Activated CD4-positive, alpha-beta T cell treated with anti-CD3 and anti-CD28 coated beads, Interleukin-2, Interleukin-4, amounts not matched to agents 100 ng/mL and 50 ng/mL, durations not matched to agents 16 hours and 8 hours (primary cell): ENCODE measurements around the gene SOHLH1.

ENCODE experiments used
- DNase-seq: peaks from one replicate; pipeline ENCODE4 v3.0.0-alpha.2; 2020; ENCODE audit warnings: low spot score

SOHLH1 gene

DNA sequence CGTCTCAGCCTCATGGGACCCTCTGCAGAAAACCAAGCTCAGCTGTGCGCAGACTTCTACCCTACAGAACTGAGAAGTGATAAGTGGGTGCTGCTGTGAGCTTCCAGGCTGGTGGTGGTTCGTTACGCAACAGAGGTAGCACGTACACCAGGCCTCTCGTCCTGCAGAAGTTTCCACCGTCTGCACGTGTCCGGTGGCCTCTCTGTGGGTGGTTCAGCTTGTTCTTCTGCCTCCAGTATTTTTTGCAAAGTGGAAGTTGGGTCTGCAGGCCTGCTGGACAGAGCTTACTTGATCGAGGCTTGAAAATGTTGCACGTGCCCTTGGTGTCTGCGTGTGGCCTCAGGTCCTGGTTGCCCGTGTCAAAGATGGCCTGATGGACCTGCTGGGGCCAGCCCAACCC lies 30.2 kb upstream of the SOHLH1 start:
- no peak for DNase-seq

DNA sequence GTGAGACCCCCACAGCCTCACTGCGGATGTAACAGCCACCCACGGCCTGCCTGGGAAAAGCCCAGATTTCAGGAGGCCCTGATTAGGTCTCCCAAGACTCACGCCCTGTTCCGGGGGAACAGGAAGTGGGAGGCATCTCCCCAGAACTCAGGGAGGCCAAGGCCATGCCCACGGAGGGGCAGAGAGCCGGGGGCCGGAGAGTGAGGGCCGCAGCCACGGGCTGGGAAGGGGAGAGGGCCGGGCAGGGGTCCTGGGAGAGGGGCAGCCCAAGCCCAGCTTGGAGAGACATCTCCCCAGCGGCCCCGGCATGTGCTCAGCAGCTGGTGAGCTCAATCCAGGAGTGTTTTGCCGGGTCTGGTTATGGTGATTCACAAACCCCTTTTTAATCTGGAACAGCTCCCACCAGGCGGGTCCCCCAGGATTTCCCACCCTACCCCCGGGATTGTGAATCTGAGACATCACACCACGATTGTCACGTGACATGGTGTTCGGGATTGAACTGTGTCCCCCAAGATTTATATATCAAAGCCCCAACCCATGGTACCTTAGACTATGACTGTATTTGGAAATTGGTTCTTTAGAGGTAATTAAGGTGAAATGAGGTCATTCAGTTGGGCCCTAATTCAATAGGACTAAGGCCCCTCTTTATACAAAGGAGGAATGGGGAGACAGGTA lies 29.3 kb upstream of the SOHLH1 start:
- no peak for DNase-seq

DNA sequence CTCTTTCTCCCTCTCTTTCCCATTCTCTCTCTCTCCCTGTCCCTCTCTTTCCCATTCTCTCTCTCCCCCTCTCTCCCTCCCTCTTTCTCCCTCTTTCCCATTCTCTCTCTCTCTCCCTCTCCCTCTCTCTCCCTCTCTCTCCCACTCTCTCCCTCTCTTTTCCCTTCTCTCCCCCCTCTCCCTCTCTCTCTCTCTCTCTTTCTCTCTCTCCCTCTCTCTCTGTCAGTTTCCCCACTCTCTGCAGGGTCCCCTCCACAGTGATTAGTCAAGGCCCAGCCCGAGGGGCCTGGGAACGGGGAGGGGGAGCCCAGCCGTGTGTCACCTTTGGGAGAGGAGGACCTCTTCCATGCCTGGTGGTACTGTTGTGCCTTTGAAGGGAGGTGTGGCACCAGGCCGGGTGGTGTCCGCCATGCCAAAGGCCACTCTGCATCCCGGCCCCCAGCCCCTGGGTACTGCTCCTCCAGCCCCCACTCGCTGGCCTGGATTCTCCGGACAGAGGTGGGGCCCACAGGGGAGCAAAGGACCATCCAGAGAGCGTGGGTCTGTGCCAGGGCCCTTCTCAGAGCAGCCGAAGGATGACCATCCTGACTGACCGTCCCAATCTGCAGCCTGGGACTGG lies 28.1 kb upstream of the SOHLH1 start:
- no peak for DNase-seq

DNA sequence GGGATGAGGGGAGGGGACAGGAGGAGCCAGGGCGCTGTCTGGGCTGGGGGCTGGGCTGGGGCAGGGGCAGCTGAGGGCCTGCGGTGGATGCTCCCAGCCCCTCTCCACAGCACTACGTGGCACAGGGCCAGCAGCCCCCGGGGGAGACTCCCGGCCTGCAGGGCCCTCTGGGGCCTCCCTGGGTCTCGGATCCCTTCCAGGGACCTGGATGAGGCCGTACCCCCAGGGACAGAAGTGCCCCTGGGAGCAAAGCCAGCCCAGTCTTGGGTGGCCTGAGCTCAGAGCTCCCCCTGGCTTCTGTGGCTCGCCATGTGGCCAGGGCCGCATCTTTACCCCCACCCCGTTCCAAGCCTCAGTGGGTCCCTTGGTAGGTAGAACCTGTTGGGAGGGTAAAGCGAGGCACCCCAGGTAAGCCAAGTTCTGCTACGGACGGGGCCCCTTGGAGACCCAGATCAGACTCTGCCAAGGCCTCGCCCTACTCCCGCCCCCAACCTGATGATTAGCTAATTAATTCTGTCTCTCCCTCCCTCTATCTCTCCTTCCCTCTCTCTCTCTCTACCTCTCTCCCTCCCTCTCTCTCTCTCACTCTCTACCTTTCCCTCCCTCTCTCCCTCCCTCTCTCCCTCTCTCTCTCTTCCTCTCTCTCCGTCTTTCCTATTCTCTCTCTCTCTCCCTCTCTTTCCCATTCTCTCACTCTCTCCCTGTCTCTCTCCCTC lies 27.0 kb upstream of the SOHLH1 start:
- DNase-seq = no peak

DNA sequence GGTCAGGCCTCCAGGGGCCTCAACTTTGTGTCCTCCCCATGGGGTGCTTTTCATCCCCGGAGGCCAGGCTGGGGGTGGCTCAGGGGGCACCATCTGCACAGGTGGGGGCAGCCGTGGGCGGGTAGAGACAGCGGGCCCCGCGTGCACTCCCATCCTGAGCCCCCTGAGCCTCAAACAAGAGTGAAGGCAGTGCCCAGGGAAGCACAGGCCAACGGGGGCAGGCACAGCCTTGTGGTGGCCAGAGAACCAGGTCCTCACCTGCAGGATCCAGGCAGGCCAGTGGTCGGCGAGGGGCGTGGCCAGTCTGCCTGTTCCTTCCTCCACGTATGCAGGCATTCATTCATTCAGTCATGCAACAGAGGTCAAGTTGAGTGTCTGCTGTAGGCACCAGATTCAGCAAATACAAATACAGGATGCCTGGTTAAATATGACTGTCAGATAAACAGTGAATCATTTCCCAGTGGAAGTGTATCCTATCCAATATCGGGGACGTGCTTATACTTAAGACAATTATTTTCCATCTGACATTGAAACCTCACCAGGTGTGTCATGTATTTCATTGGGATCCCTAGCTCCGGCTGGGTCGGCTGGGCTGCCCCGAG lies 25.0 kb upstream of the SOHLH1 start:
- DNase-seq = no peak

DNA sequence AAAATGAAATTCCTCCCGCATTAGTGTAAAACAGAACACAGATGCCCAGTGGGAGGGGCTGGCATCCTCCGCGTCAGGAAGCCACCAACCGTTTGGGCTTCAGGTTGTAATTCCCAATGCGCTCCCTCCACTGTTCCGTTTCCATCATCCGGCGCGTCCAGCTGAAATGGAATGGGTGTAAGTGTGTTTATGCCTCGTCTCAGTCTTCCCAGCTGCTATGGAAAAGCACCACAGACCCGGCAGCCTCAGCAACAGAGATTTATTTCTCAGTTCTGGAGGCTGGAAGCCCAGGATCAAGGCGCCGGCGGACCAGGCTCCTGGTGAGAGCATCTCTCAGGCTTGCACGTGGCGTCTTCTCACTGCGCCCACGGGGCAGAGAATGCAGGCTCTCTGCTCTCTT lies 23.1 kb upstream of the SOHLH1 start:
- DNase-seq = no peak

DNA sequence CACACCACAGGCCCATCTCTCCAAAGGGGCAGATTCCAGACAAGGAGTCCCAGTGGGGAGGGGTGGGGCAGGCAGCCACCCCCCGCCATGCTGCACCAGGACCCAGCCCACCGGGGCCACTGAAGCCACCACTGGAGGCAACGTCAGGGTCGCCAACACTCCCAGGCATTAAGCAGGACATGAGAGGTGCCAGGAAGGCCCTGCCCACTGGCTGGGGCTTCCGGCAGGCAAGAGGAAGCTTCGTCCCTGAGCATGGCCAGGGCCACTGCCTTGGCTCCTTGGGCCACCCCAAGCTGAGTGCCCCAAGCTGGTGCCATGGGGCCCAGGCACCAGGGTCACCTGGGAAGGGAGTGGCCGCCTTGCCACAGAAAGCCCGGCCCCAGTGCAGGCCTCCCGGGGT lies 20.2 kb upstream of the SOHLH1 start:
- DNase-seq = no peak

DNA sequence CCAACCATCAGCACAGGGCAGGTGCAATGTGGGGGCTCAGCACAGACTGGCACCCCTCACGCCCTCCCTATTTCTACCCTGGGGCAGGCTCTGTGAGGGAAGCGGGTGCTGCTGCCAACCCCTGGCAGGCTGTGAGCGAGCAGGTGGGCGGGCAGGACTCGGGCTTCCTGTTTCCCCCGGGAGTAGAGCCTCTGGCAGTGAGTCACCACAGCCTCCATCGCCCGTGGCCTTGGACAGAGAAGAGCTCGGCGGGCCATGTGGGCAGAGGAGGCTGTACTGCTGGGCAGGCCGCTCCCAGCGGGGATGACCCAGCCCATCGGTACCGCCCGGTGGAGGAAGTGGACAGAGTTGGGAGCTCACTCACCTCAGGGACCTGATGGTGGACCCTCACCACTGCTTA lies 19.3 kb upstream of the SOHLH1 start:
- DNase-seq = no peak

DNA sequence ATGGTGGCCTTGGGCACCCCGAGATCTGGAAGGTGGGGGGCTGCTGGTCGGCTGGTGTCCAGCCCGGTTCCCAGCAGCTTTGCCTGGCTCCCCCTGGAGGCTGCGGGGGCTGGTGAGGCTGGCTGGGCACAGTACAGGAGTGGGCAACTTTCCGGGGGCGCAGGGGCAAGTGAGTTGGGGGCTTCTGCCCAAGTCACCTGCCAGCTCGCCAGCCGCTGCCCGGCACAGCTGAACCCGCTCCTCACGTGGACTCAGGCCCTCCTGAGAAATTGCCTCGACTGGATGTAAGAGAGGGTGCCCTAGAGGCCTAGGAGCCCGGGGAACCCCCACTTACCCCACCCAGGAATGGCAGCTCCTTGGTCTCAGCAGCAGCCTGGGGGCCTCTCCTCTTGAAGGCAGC lies 18.1 kb upstream of the SOHLH1 start:
- no peak for DNase-seq

DNA sequence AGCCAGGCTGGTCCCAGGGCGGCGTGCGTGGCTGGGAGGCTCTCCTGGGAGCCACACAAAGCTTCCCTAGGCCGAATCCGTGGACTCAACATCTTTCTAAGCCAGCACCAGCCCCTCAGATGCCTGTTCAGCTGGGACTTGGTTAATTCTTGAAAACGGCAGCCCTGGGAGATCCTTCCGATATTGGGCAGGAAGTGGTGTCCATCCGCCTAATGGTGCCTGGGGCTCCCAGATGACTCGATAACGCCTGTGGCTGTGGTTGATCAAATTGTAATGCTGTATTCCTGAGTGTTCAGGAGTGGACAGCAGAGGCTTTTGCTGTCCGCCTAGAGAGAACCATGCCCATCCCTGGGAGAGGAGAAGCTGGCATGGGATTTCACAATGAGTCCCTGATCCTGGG lies 16.8 kb upstream of the SOHLH1 start:
- DNase-seq = no peak

DNA sequence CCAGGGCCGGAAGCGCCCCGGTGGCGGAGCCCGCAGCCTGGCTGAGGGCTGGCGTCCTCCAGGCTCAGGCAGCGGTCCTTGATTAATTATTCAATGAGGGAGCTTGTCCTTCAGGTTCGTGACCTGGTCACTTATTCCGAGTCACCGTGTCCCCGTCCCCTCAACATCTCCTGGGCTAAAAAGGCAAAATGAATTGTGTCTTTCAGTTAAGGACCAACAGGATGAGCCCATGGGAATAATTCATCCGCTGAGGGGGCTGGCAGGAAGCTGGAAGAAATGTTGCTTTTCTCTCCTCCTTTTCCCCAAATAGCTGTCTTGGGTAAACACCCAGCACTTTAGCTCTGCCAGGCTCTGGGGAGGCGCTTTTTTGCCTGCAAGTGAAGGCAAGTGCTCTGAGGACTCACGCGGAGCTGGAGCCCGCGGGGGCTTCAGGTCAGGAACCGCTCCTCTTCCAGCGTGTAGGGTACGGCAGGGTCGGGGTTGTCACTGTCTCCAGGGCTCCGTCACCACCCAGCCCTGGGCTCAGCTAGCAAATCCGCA lies 15.8 kb upstream of the SOHLH1 start:
- DNase-seq = no peak

DNA sequence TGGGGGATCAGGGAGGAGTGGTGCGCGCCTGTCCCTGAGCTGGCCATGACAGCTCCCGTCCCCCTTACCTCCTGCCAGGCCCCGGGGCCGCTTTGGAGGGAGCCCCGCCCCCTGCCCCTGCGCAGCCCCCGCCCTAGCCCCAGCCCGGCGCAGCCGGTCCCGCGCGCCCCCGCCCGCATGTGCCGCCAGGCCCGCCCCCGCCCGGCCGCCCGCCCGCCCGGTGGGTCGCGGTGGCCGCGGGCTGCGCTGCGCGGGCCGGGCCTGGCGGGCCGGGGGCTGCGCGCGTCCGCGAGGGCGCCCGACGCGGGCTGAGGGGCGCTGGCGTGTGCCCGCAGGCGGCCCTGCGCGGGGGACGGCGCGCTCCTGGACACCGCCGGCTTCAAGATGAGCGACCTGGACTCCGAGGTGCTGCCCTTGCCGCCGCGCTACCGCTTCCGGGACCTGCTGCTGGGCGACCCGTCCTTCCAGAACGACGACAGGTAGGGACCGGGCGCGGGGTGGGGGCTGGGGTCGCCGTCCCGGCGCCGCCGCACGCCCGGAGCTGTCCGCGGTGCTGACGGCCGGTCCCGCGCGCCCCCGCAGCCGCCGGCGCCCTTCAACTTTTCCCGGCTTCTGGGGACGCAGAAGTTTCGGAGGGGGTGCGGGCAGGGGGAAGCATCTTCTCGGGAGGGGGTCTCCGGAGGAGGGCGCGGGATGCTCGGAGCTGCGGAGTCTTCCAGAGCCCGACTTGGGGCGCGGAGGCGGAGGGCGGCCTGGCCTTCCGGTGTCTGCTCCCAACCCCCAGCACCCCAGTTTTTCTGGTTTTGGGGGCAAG lies 15.2 kb upstream of the SOHLH1 start:
- DNase-seq = no peak

DNA sequence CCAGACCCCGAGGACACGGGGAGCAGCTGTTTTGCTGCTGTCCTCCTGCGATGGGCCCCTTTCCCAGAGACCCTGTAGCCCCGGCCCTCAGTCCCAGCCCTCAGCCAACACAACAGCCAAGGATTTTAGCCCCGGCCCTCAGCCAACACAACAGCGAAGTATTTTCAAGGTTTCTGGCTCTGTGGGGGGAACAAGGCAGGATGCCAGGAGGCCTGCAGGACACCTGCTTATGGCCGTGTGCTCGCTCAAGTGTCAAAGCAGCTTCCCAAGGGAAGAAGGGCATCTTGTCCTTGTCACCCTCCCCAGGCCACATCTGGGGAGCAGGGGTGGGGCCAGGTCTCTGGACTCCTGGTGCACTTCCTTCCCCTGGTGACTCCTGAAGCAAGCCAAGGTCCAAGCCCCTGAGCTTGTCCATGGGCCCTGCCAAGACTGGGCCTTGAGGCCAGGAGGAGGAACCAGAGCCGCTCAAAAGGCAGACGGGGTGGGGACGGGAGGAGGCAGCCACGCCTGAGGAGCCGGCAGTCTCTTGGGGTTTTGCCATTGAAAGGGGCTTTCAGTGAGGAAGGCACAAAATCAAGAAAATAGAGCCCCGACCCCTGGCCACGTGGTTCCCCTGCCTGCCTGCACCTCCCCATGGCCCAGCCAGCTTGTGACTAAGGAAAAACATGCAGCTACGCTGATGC lies 13.5 kb upstream of the SOHLH1 start:
- DNase-seq = no peak

DNA sequence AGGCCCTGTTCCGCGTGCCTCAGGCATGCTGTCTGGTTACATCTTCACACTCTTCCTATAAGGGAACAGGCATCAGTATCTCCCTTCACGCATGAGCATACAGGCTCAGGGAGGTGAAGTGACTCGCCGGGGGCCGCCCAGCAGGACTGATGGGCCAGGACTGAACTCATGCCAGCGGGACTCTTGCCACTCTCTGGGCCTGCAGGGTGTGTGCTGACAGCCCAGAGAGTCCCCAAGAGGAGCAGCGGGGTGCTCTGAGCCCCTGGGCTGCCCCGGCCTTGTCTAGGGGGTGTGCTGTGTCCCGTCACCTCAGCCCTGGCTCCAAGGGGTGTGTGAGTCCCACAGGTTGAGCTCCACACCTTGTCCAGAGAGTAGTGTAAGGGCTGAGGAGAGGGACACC lies 12.6 kb upstream of the SOHLH1 start:
- DNase-seq = no peak

DNA sequence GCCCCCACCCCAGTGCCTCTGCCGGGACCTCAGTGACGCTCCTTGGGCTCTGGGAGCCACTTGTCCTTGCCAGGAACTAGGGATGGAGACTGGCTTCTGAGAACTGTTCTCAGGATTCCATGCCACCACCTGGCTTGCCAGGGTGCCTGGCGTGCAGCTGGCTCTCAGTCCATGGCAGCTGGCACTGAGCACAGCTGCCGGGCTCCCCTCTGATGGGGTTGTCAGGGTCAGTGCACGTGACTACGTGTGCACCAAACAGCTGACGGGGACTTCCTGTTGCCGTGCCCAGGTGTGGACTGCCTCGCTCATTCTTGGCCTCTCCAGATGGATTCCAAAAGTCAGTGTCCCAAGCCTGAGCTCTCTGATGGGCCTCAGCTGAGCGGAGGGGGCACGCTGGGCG lies 12.1 kb upstream of the SOHLH1 start:
- DNase-seq = no peak

DNA sequence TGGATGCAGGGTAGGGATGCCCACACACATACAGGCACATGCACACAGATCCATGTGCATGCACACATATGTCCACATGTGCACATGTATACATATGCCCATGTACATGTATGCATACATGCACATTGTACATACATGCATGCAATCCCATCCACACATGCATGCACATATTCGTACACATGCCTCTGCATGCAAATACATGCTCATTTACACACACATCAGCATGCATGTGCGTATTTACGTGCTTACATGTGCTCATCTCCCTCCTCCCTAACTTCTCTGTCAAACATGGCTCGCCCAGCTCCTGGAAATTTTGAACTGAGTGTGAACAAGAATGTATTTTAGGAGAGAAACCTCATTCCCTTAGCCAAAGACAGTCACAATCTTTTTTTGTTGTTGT lies 8.9 kb upstream of the SOHLH1 start:
- DNase-seq = no peak

DNA sequence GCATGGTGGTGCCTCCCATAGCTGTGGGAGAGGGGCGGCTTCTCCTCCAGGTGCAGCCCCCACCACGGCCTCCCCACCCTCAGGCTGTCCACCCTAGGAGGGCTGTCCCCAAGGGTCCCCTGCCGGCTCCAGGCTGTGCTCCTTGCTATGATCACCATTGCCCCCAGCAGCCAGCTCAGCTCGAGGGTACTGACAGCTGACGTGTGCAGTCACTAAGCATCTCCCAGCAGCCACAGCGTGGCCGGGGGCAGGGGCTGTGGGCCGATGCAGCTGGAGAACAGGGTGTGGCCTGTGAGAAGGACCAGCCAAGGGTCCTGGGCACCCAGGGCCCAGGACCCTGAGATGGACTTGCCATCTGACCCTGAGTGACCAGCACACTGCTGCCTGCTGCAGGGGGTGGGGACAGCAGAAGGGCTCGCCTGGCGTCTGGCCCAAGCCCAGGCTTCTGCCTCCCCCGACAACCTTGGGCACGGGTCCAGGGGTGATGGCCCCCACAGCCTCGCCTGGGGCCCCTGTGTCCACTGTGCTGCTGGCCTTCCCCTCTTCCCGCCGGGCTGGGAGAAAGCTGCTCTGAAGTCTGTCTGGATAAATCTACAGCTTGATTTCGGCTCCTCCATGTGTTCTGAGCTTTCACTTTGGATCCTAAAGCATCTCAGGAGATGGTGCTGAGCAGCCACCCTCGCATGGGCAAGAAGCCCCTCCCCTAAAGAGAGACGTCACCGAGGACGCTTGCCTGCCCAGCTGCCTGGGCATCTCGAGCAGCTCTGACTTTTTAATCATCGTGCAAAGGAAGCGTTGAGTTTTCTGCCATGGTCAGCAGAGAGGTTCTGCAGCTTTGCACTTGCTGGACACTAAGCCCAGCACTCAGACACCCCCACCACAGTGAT lies 8.2 kb upstream of the SOHLH1 start:
- DNase-seq = no peak

DNA sequence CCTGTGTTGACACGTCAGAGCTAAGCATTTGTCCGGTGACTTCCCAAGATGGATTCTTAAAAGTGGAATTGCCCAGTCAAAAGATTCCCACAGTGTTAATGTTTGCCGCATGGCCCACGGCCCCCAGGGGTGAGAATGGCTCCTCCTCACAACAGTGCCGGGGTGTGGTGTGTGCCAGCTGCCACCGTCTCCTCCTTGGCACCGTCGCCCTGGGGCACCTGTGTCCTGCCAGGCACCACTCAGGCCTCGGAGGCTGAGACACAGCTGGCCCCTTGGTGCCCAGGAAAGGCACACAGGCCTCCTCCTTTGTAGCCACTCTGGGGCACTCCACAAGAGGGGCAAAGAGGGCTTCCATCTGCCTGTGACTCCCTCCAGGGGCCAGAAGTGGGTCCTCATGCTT lies 7.0 kb upstream of the SOHLH1 start:
- DNase-seq = no peak

DNA sequence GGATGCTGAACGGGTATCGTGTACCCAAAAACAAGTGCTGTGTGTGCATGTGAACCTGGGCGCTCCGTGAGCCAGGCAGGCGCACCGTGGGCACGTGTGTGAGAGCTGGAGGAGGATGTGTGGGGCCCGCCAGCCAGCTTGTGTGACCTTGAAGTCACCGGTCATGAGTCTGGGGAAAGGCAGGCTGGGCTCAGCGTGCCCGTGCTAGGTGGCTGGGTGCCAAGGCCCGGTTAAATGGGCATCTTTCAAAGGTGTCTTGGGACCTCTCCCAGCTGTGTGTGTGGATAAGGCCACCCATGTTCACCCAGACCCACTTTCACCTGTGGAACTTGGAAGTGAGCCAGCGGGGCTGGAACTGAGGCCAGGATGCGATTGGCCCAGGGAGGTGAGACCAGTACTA lies 6.1 kb upstream of the SOHLH1 start:
- no peak for DNase-seq

DNA sequence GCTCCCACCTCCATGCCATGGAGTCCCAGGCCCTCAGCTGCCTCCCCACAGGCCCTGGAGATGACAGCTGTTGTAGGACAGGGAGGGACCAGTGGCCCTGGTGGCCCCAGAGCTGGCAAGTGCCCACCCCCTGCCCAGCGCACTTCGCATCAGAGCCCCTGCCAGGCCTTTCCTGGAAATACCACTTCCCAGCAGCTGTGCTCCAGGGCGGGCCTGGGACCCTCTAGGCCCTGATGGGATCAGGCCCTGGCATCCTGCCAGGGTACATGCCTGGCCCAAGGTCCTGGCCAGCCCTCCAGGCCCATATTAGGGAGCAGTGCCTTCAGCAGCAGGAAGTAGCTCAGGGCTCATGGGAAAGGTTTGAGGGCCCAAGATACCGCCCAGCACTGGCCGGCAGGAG lies 5.2 kb upstream of the SOHLH1 start:
- no peak for DNase-seq

DNA sequence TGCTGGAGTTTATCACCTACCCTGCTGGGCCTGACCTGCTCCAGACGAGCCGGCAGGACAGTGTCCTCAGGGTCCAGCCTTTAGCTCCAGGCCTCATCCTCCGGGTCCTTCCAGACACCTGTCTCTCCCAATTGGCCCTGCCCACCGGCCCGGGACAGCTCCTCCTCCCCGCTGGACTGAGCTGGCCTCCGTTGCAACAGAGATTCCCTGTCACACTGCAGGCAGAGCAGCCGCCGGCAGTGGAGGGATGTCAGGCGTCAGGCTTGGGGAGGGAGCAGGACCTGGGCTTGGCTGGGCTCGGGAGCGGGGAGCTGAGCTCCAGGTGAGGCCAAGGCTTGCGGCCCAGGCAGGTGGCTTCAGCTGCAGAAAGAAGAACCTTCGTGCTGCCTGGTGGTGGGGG lies 4.4 kb upstream of the SOHLH1 start:
- no peak for DNase-seq
